Measurements from ENCODE around the gene CSRNP3.

Gene CSRNP3

DNA sequence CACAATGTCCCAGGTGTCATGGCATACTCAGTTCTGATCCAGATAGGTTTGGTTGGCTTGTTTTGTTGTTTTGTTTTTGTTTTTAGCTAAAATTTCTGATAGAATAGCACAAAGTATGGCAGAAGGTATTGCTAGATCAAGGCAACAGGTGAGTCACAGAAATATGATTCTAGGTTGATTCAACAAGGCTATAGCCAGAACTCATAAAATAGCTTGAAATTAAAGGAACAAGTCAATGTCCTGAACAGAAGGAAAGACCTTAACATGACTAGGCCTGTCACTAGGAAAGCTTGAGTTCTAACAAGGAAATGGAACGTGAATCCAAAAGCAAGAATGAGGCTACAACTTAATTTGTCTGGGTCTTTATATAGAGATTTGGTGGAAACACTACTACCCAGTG, 167.5 kb downstream of the CSRNP3 start:
- no peak overlapping the region for H3K27ac ChIP-seq (ENCODE audit: low read length)
- no peaks in the 10 kb centered on the region for H3K27me3 ChIP-seq (ENCODE audit: low read depth, low read length)
- no peaks in the 10 kb centered on the region for H3K9me3 ChIP-seq (ENCODE audit: control insufficient read depth in 1 of 2, low read length in 2 of 2)
- H3K36me3 ChIP-seq (ENCODE audit: control insufficient read depth in 1 of 2, insufficient read depth in 2 of 2, low read length in 2 of 2), result no peaks in the 10 kb centered on the region
- no peak overlapping the region for H3K4me3 ChIP-seq (ENCODE audit: low read depth in 1 of 2, low read length in 2 of 2)
- H3K4me1 ChIP-seq (ENCODE audit: control insufficient read depth in 1 of 2, insufficient read depth in 2 of 2, low read length in 2 of 2), result peaks cover 0 to 4% of the 10 kb centered on the region in 2 donors

DNA sequence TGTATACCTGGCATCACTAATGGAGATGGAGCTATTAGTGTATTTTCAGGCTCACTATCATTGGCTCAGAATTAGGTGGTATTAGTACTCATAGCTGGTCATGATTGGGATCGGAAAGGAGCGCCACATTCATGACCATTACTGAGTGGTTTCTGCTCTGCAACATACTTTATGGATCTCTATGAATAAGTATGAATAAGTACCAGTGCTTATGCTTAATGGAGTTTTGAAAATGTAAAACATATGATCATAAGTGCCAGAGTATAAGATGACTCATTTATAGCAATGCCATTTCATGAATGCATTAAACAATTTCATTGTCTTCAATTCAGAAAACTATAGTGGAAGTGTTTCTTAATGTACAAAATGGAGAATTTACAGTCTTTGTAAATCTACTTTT, 167.9 kb downstream of the CSRNP3 start:
- Histone ChIP-seq H3K27ac (ENCODE audit: low read length) (no peak overlapping the region), H3K27me3 (ENCODE audit: low read depth, low read length) (no peaks in the 10 kb centered on the region)

DNA sequence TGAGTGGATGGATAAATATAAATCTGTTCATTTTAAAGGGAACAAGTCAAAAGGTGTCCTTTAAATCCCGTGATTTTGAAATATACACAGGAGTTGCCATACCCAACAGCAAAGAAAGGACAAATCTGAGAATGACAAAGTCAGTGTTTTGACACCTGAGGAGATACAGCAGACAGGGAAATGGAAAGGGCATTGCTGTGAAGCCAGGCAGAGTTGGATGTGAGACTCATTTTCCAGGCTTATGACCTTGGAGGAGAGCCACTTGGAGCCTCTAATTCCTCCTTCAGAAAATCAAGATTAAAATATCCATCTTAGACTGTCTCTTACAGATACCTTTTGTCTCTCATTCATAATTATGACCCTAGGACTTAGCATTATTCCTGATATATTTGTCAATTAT, 170.0 kb downstream of the CSRNP3 start:
- Histone ChIP-seq H3K9me3 (ENCODE audit: control insufficient read depth in 1 of 2, low read length in 2 of 2) (no peaks in the 10 kb centered on the region), H3K36me3 (ENCODE audit: control insufficient read depth in 1 of 2, insufficient read depth in 2 of 2, low read length in 2 of 2) (no peaks in the 10 kb centered on the region), H3K4me1 (ENCODE audit: control insufficient read depth in 1 of 2, insufficient read depth in 2 of 2, low read length in 2 of 2) (peaks cover 0 to 4% of the 10 kb centered on the region in 2 donors), H3K27ac (ENCODE audit: low read length) (no peak overlapping the region), H3K27me3 (ENCODE audit: low read depth, low read length) (no peaks in the 10 kb centered on the region), H3K4me3 (ENCODE audit: low read depth in 1 of 2, low read length in 2 of 2) (no peak overlapping the region)

More for the DNA sequence above, 167.9 kb downstream of the CSRNP3 start:
- H3K36me3 ChIP-seq (ENCODE audit: control insufficient read depth in 1 of 2, insufficient read depth in 2 of 2, low read length in 2 of 2), result no peaks in the 10 kb centered on the region
- no peaks in the 10 kb centered on the region for H3K9me3 ChIP-seq (ENCODE audit: control insufficient read depth in 1 of 2, low read length in 2 of 2)
- H3K4me1 ChIP-seq (ENCODE audit: control insufficient read depth in 1 of 2, insufficient read depth in 2 of 2, low read length in 2 of 2), result peaks cover 0 to 4% of the 10 kb centered on the region in 2 donors
- no peak overlapping the region for H3K4me3 ChIP-seq (ENCODE audit: low read depth in 1 of 2, low read length in 2 of 2)

DNA sequence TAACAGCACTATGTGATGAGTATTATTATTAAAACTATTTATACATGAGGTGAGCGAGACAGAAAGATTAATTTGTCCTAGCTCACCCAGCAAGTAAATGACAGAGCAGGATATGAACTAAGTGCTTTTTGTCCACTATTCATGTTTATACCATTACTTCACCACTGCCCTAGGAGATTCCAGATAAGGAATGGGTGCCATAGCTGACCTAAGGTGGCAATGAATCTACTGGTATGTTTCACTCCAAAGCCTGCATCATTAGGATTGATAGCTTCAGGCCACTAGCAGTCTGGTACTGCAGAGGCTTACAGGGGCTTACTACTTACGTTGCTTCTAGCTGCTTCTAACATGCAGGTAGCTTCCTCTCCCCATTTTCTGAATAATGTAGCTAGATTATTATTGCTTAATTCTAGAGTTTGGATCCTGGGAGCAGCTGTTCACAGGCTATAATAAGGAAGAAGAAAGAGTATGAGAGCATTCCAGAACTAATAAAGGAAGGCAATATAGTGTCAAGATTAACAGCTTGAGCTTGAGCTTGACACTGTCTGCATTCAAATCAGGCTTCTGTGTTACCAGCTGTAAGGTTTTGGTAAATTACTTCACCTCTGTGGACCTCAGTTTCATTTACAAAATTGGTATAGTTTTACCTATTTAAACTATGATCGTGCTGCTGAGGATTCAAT, 170.9 kb downstream of the CSRNP3 start:
- no peaks in the 10 kb centered on the region for H3K27me3 ChIP-seq (ENCODE audit: low read depth, low read length)
- peaks cover 0 to 3% of the 10 kb centered on the region in 2 donors for H3K9me3 ChIP-seq (ENCODE audit: control insufficient read depth in 1 of 2, low read length in 2 of 2)
- H3K36me3 ChIP-seq (ENCODE audit: control insufficient read depth in 1 of 2, insufficient read depth in 2 of 2, low read length in 2 of 2), result no peaks in the 10 kb centered on the region
- H3K27ac ChIP-seq (ENCODE audit: low read length), result no peak overlapping the region
- peaks cover 0 to 4% of the 10 kb centered on the region in 2 donors for H3K4me1 ChIP-seq (ENCODE audit: control insufficient read depth in 1 of 2, insufficient read depth in 2 of 2, low read length in 2 of 2)
- H3K4me3 ChIP-seq (ENCODE audit: low read depth in 1 of 2, low read length in 2 of 2), result no peak overlapping the region

DNA sequence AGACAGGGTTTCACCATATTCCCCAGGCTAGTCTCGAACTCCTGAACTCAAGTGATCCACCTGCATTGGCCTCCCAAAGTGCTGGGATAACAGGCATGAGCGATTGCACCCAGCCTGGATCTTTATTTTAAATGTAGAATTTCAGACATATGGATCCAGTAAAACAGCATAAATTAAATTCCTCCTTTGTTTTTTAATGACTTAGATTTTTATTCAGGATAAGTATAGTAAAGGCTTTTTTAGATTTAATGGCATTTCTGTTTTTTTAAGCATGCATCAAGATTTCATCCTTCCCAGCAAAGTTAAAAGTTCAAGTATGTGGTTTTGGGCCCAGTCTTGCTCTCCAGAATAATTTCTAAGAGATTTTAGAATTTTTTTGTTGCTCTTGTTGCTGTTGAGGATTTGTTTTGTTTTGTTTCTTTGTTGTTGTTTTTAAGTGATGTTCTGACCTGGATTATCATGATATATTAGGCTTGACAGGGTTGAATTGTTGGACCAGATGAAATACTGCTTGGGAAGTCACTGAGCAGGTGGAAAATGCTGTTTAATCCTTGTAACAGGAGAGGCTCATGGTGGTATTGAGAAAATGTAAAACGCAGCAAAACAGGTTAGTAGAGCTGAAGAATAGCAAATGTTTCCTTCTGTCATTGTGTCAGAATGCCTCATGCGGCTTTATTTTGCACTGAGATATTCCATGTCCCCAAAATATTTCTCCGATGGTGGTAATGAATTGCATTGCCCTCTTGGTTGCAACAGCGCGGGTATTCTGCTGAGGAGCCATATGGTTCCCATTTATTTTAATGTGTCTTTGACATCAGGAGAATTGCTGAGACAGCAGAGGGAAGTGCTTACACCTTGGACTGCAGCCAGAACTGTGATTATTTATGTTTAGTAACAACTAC, 176.7 kb downstream of the CSRNP3 start:
- H3K4me1 ChIP-seq (ENCODE audit: control insufficient read depth in 1 of 2, insufficient read depth in 2 of 2, low read length in 2 of 2), result peaks cover 0 to 4% of the 10 kb centered on the region in 2 donors
- H3K4me3 ChIP-seq (ENCODE audit: low read depth in 1 of 2, low read length in 2 of 2), result no peak overlapping the region
- no peak overlapping the region for H3K27ac ChIP-seq (ENCODE audit: low read length)
- H3K9me3 ChIP-seq (ENCODE audit: control insufficient read depth in 1 of 2, low read length in 2 of 2), result peaks cover 0 to 3% of the 10 kb centered on the region in 2 donors
- H3K36me3 ChIP-seq (ENCODE audit: control insufficient read depth in 1 of 2, insufficient read depth in 2 of 2, low read length in 2 of 2), result no peaks in the 10 kb centered on the region
- H3K27me3 ChIP-seq (ENCODE audit: low read depth, low read length), result no peaks in the 10 kb centered on the region

DNA sequence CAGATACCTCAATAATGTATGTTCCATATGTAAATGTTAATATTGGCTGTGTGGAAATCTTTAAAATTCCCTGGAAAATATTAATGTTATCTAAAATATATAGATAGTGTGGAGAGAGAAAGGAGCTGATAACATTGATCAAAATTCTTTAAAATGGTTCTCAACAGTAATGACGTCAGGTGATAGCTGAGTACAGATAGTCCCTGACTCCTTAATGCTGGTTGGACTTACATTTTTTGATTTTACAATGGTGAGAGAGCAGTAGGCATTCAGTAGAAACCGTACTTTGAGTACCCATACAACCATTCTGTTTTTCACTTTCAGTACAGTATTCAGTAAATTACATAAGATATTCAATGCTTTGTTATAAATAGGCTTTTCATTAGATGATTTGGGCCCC, 177.9 kb downstream of the CSRNP3 start:
- Histone ChIP-seq H3K36me3 (ENCODE audit: control insufficient read depth in 1 of 2, insufficient read depth in 2 of 2, low read length in 2 of 2) (no peaks in the 10 kb centered on the region), H3K4me3 (ENCODE audit: low read depth in 1 of 2, low read length in 2 of 2) (no peak overlapping the region), H3K4me1 (ENCODE audit: control insufficient read depth in 1 of 2, insufficient read depth in 2 of 2, low read length in 2 of 2) (no peaks in the 10 kb centered on the region), H3K27me3 (ENCODE audit: low read depth, low read length) (no peaks in the 10 kb centered on the region), H3K9me3 (ENCODE audit: control insufficient read depth in 1 of 2, low read length in 2 of 2) (peaks cover 0 to 3% of the 10 kb centered on the region in 2 donors), H3K27ac (ENCODE audit: low read length) (no peak overlapping the region)

DNA sequence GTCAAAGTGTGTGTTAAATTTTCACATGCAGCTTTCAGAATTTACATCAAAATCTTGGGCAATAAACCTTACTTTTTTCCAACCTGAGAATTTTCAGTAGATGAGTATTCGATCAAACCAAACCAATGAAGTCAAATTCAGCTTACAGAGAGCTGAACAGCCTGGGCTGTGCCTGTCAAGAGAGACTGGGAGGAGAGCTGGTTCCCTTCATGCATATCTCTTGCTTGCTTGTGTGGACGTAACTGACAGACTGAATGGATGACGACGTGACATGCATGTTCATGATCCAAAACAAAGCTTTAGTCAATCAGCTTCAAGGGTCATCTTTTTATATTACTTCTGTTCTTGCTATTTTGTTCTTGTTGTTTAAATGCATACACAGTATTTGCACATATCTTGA, 179.3 kb downstream of the CSRNP3 start:
- no peak overlapping the region for H3K4me3 ChIP-seq (ENCODE audit: low read depth in 1 of 2, low read length in 2 of 2)
- no peaks in the 10 kb centered on the region for H3K36me3 ChIP-seq (ENCODE audit: control insufficient read depth in 1 of 2, insufficient read depth in 2 of 2, low read length in 2 of 2)
- no peaks in the 10 kb centered on the region for H3K27me3 ChIP-seq (ENCODE audit: low read depth, low read length)
- no peaks in the 10 kb centered on the region for H3K4me1 ChIP-seq (ENCODE audit: control insufficient read depth in 1 of 2, insufficient read depth in 2 of 2, low read length in 2 of 2)
- peaks cover 0 to 3% of the 10 kb centered on the region in 2 donors for H3K9me3 ChIP-seq (ENCODE audit: control insufficient read depth in 1 of 2, low read length in 2 of 2)
- no peak overlapping the region for H3K27ac ChIP-seq (ENCODE audit: low read length)

DNA sequence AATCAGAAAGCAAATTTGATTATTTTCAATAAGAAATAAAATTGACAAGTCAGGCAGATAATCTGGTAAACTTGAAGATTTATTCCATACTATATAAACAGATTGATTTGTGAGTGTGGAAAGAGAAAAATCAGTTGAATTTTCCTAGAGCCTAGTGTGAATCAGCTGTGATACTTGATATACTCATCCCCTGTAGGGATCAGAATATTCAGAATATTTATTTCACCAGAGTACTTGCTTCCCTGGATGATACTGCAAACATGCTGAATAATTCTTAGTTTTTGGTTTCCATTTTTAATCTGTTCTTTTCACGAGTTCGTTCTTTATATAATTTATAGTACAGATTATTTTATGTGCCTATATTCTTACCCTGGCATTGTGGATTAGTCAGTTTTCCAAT, 181.7 kb downstream of the CSRNP3 start:
- no peaks in the 10 kb centered on the region for H3K36me3 ChIP-seq (ENCODE audit: control insufficient read depth in 1 of 2, insufficient read depth in 2 of 2, low read length in 2 of 2)
- no peaks in the 10 kb centered on the region for H3K27me3 ChIP-seq (ENCODE audit: low read depth, low read length)
- no peaks in the 10 kb centered on the region for H3K4me1 ChIP-seq (ENCODE audit: control insufficient read depth in 1 of 2, insufficient read depth in 2 of 2, low read length in 2 of 2)
- H3K9me3 ChIP-seq (ENCODE audit: control insufficient read depth in 1 of 2, low read length in 2 of 2), result no peaks in the 10 kb centered on the region
- no peak overlapping the region for H3K4me3 ChIP-seq (ENCODE audit: low read depth in 1 of 2, low read length in 2 of 2)
- H3K27ac ChIP-seq (ENCODE audit: low read length), result no peak overlapping the region

DNA sequence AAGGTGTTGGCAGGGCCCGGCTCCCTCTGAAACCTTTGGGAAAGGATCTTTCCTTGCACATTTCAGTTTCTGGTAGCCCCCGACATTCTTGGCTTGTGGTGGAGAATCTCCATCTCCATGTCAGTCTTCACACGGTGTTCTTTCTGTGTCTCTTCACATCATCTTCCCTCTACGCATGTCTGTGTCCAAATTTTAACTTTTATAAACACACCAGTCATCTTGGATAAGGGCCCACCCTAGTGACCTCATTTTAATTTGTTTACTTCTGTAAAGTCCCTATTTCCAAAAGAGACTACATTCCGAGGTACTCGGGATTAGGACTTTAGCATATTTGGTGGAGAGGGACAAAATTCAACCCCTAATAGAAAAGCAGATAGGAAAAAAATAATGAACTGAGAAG, 186.2 kb downstream of the CSRNP3 start:
- Histone ChIP-seq H3K27ac (ENCODE audit: low read length) (no peak overlapping the region), H3K9me3 (ENCODE audit: control insufficient read depth in 1 of 2, low read length in 2 of 2) (no peaks in the 10 kb centered on the region), H3K27me3 (ENCODE audit: low read depth, low read length) (no peaks in the 10 kb centered on the region), H3K4me1 (ENCODE audit: control insufficient read depth in 1 of 2, insufficient read depth in 2 of 2, low read length in 2 of 2) (no peaks in the 10 kb centered on the region), H3K4me3 (ENCODE audit: low read depth in 1 of 2, low read length in 2 of 2) (no peak overlapping the region), H3K36me3 (ENCODE audit: control insufficient read depth in 1 of 2, insufficient read depth in 2 of 2, low read length in 2 of 2) (peaks cover 5 to 18% of the 10 kb centered on the region in 2 donors)

DNA sequence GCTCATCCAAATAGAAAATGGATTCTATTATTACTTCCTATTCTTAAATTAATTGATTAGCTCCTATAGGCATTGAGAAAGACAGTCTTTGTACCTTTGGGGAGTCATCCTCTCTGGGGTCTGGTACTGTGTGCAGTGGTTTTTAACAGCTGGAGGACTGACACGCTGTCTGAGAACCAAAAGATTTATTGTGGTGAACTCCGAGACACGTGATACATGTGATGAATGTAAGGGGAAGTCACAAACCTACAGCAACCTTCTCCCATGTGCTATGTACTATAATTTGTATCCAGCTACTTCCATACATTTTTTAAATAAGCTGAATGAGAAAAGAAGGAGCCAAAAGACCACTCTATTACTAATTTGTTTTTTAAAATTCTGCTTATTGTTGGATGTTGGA, 190.9 kb downstream of the CSRNP3 start:
- Histone ChIP-seq H3K9me3 (ENCODE audit: control insufficient read depth in 1 of 2, low read length in 2 of 2) (no peaks in the 10 kb centered on the region), H3K27ac (ENCODE audit: low read length) (no peak overlapping the region), H3K4me1 (ENCODE audit: control insufficient read depth in 1 of 2, insufficient read depth in 2 of 2, low read length in 2 of 2) (no peaks in the 10 kb centered on the region), H3K4me3 (ENCODE audit: low read depth in 1 of 2, low read length in 2 of 2) (no peak overlapping the region), H3K36me3 (ENCODE audit: control insufficient read depth in 1 of 2, insufficient read depth in 2 of 2, low read length in 2 of 2) (peaks cover 5 to 18% of the 10 kb centered on the region in 2 donors), H3K27me3 (ENCODE audit: low read depth, low read length) (no peaks in the 10 kb centered on the region)

DNA sequence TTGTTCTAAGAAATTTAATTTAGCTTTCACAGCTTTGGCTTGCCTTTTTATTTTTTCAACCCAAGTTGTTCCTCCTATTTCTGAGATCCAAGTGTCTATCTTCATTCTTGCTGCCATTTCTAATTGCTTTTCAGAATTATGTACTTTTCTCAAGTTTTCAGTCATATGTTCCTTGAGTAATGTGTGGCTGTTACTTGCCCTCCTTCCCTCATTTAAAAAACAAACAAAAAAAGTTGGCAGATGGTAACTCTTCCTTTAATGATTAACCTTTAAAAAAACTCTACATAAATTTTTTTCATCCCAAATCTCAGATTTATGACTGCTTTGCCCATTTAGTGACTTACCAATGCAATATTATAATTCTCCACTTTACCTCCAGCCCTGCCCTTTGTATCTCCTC, 193.2 kb downstream of the CSRNP3 start:
- Histone ChIP-seq H3K27me3 (ENCODE audit: low read depth, low read length) (no peaks in the 10 kb centered on the region), H3K4me3 (ENCODE audit: low read depth in 1 of 2, low read length in 2 of 2) (no peak overlapping the region), H3K4me1 (ENCODE audit: control insufficient read depth in 1 of 2, insufficient read depth in 2 of 2, low read length in 2 of 2) (no peaks in the 10 kb centered on the region), H3K27ac (ENCODE audit: low read length) (no peak overlapping the region), H3K36me3 (ENCODE audit: control insufficient read depth in 1 of 2, insufficient read depth in 2 of 2, low read length in 2 of 2) (peaks cover 5 to 16% of the 10 kb centered on the region in 2 donors), H3K9me3 (ENCODE audit: control insufficient read depth in 1 of 2, low read length in 2 of 2) (no peaks in the 10 kb centered on the region)

Data from muscle layer of duodenum (tissue), 2 donors.